ENCODE results near the gene DCAF11. TPM values are rescaled to one million over a fixed set of nuclear protein-coding genes. Genes with fewer than 3 reads are reported as not detected.

DCAF11 gene
- total RNA-seq, 1 experiment from 2014 or later = 48.8 TPM

GRCh38 chr14:24122898-24123297 is 8.3 kb downstream of the DCAF11 start:
- DNase-seq (ENCODE audit: unreplicated experiment) = no peak
- no TSS peak for BruUV-seq (replicated peaks)
- CTCF ChIA-PET = interaction anchor here (0.5 kb wide), 1 partner anchor 744 kb away, joined by 4 read pairs; no protein-coding TSS in a partner anchor
- H3K4me1 Mint-ChIP-seq (ENCODE audit: insufficient read depth, unreplicated experiment) = no peaks in the 10 kb centered on the region
- no peaks in the 10 kb centered on the region for H3K27me3 Mint-ChIP-seq (ENCODE audit: insufficient read depth, unreplicated experiment)
- no peaks in the 10 kb centered on the region for H3K9me3 Mint-ChIP-seq (ENCODE audit: unreplicated experiment)
- intact Hi-C loops (cut with micrococcal nuclease) = no loop called here
- TF ChIP-seq, protein P1, sequence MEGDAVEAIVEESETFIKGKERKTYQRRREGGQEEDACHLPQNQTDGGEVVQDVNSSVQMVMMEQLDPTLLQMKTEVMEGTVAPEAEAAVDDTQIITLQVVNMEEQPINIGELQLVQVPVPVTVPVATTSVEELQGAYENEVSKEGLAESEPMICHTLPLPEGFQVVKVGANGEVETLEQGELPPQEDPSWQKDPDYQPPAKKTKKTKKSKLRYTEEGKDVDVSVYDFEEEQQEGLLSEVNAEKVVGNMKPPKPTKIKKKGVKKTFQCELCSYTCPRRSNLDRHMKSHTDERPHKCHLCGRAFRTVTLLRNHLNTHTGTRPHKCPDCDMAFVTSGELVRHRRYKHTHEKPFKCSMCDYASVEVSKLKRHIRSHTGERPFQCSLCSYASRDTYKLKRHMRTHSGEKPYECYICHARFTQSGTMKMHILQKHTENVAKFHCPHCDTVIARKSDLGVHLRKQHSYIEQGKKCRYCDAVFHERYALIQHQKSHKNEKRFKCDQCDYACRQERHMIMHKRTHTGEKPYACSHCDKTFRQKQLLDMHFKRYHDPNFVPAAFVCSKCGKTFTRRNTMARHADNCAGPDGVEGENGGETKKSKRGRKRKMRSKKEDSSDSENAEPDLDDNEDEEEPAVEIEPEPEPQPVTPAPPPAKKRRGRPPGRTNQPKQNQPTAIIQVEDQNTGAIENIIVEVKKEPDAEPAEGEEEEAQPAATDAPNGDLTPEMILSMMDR (IDR thresholded peaks at IDR 0.05; ENCODE audit: unreplicated experiment) = no peak
- peaks cover 49% of the 10 kb centered on the region for H3K36me3 Mint-ChIP-seq (ENCODE audit: insufficient read depth, unreplicated experiment)
- no peak overlapping the region for H3K4me3 Mint-ChIP-seq (ENCODE audit: unreplicated experiment)
- H3K27ac Mint-ChIP-seq (ENCODE audit: low read depth, unreplicated experiment) = no peak overlapping the region
- POLR2A ChIA-PET = interaction anchor here (1.6 to 4.7 kb wide), 2 partner anchors 13 to 18 kb away, joined by 8 to 19 read pairs; partner anchors contain the start of genes EMC9 and PSME1

GRCh38 chr14:24123424-24124417 is 9.1 kb downstream of the DCAF11 start:
- TSS peak; percentile 39 for BruUV-seq (replicated peaks)
- TF ChIP-seq, protein P1 (IDR thresholded peaks at IDR 0.05; ENCODE audit: unreplicated experiment) = no peak
- peaks cover 41% of the 10 kb centered on the region for H3K36me3 Mint-ChIP-seq (ENCODE audit: insufficient read depth, unreplicated experiment)
- intact Hi-C loops (cut with micrococcal nuclease) = no loop called here
- no peak overlapping the region for H3K27ac Mint-ChIP-seq (ENCODE audit: low read depth, unreplicated experiment)
- CTCF ChIA-PET = interaction anchor here (0.5 to 1.2 kb wide), 3 partner anchors 9 to 745 kb away, joined by 3 to 6 read pairs (median 4); partner anchors contain the start of genes DCAF11 and NRL
- no peak overlapping the region for H3K4me3 Mint-ChIP-seq (ENCODE audit: unreplicated experiment)
- no peaks in the 10 kb centered on the region for H3K27me3 Mint-ChIP-seq (ENCODE audit: insufficient read depth, unreplicated experiment)
- no peak for DNase-seq (ENCODE audit: unreplicated experiment)
- no peaks in the 10 kb centered on the region for H3K9me3 Mint-ChIP-seq (ENCODE audit: unreplicated experiment)
- POLR2A ChIA-PET = interaction anchor here (1.6 to 5.4 kb wide), 3 partner anchors 8 to 18 kb away, joined by 8 to 40 read pairs (median 19); partner anchors contain the start of genes DCAF11, EMC9, NRL and PSME1
- no peaks in the 10 kb centered on the region for H3K4me1 Mint-ChIP-seq (ENCODE audit: insufficient read depth, unreplicated experiment)

DNA sequence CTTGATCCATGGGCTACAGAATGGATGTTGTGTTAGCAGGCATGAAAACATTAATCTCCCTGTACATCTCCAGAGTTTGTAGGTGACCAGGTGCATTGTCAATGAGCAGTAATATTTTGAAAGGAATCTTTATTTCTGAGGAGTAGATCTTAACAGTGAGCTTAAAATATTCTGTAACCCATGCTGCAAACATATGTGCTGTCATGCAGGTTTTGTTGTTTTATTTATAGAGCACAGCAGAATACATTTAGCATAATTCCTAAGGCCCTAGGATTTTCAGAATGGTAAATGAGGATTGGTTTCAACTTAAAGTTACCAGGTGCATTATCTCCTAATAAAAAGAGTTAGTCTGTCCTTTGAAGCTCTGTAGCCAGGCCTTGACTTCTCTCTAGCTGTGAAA is 12.4 kb downstream of the DCAF11 start:
- no peak for DNase-seq (ENCODE audit: unreplicated experiment)
- no peaks in the 10 kb centered on the region for H3K27me3 Mint-ChIP-seq (ENCODE audit: insufficient read depth, unreplicated experiment)
- no peak overlapping the region for H3K27ac Mint-ChIP-seq (ENCODE audit: low read depth, unreplicated experiment)
- H3K4me1 Mint-ChIP-seq (ENCODE audit: insufficient read depth, unreplicated experiment) = peaks cover 4% of the 10 kb centered on the region
- POLR2A ChIA-PET = interaction anchor here (4.7 to 5.4 kb wide), 2 partner anchors 9 to 11 kb away, joined by 19 to 40 read pairs; partner anchors contain the start of genes DCAF11, NRL and PSME1
- TF ChIP-seq, protein P1 (IDR thresholded peaks at IDR 0.05; ENCODE audit: unreplicated experiment) = no peak
- no TSS peak for BruUV-seq (replicated peaks)
- intact Hi-C loops (cut with micrococcal nuclease) = no loop called here
- H3K36me3 Mint-ChIP-seq (ENCODE audit: insufficient read depth, unreplicated experiment) = peaks cover 10% of the 10 kb centered on the region
- H3K4me3 Mint-ChIP-seq (ENCODE audit: unreplicated experiment) = no peak overlapping the region
- CTCF ChIA-PET = interaction anchor here (0.9 to 1.2 kb wide), 2 partner anchors 27 to 181 kb away, joined by 3 read pairs; partner anchors contain the start of gene CIDEB
- H3K9me3 Mint-ChIP-seq (ENCODE audit: unreplicated experiment) = no peaks in the 10 kb centered on the region

GRCh38 chr14:24127673-24128072 is 13.1 kb downstream of the DCAF11 start:
- no TSS peak for BruUV-seq (replicated peaks)
- CTCF ChIA-PET = interaction anchor here (0.7 to 1.2 kb wide), 2 partner anchors 17 to 181 kb away, joined by 3 read pairs; partner anchors contain the start of gene CIDEB
- no peaks in the 10 kb centered on the region for H3K27me3 Mint-ChIP-seq (ENCODE audit: insufficient read depth, unreplicated experiment)
- H3K27ac Mint-ChIP-seq (ENCODE audit: low read depth, unreplicated experiment) = no peak overlapping the region
- no peak for DNase-seq (ENCODE audit: unreplicated experiment)
- no peaks in the 10 kb centered on the region for H3K9me3 Mint-ChIP-seq (ENCODE audit: unreplicated experiment)
- peaks cover 11% of the 10 kb centered on the region for H3K4me1 Mint-ChIP-seq (ENCODE audit: insufficient read depth, unreplicated experiment)
- H3K36me3 Mint-ChIP-seq (ENCODE audit: insufficient read depth, unreplicated experiment) = peaks cover 5% of the 10 kb centered on the region
- no peak overlapping the region for H3K4me3 Mint-ChIP-seq (ENCODE audit: unreplicated experiment)
- TF ChIP-seq, protein P1 (IDR thresholded peaks at IDR 0.05; ENCODE audit: unreplicated experiment) = no peak
- POLR2A ChIA-PET = interaction anchor here (0.7 to 5.4 kb wide), 3 partner anchors 8 to 88 kb away, joined by 3 to 40 read pairs (median 19); partner anchors contain the start of genes DCAF11, MDP1, NRL and PSME1
- intact Hi-C loops (cut with micrococcal nuclease) = no loop called here
